Muscle of back (tissue), 11 donors: ENCODE measurements around the gene RNF126. TPM values are rescaled to one million over a fixed set of nuclear protein-coding genes. Genes with fewer than 3 reads are reported as not detected.
A peak's percentile ranks its signal among the peaks of the same experiment; 100 is the strongest.

Experiments used
- DNase-seq, 3 donors: peaks; one replicate each; pipeline versions ENCODE4 v3.0.0 to v3.0.0-alpha.2; 2013
- polyA plus RNA-seq, 10 donors: library from polyadenylated mRNA; unstranded; fragments of 120-200 nt; gene quantifications; one replicate each; pipeline ENCODE4 v1.2.1, GENCODE V29; 2013; ENCODE audit not compliant: insufficient read length in 10 of 10

The RNF126 gene
- polyA plus RNA-seq, 10 donors, result 18.3 to 27.8 (median 21.7) TPM

DNA sequence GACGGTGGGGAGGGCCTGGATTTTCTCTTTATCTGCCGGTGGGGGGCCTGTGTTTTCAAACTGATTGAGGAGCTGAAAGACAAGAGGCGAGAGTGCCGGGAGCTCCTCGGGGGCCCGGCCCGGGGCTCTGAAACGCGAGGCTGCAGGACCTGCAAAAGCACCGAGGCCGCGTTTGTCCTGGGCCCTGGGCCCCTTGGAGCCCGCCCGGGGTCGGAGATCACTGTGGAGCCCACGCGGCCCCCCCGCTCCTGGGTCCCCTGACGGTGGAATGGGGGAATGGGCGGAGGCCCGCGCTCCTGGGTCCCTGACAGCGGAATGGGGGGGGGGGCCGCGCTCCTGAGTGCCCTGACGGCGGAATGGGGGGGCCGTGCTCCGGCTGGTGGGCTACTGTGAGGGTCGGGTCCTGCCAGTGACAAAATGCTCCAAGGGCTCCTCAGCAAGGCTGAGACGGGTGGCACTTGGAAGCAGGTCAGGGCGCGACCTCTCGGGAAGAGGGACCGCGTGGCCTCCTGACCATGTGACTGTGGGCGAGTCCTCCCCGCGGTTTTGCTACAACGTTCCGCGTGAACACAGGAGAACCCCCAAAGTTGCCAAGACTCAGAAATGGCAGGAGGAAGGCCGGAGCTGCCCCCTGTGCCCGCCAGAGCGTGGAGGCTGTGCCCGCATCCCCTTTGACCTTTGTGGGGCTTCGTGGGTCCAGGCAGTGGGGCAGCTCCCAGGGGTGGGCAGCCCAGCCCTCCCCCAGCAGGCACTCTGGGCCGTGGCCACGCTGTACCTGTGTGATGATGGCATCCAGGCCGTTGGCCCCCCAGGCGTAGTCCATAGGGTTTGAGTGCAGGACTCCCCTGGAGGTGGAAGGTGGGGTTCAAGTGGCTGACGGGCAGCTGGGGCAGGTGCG lies 13.9 kb downstream of the RNF126 start:
- no peak for DNase-seq

DNA sequence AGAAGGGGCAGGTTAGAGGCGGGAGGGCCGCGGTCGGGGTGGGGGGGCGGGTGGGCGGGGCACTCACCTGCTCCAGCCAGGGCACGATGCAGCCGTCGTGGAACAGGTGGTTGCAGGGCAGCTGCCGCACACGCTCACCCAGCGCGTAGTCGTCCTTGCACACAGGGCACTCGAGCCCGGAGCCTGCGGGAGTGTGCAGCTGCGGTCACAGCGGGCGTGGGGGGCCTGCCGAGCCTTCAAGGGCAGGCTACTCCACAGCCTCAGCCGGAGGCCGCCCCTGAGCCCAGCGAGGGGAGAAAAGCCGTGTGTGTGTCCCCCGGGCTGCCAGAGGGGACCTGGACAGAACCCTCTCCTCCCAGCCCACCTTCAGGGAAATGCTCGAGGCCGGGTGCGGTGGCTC lies 14.7 kb downstream of the RNF126 start:
- DNase-seq, result no peak

DNA sequence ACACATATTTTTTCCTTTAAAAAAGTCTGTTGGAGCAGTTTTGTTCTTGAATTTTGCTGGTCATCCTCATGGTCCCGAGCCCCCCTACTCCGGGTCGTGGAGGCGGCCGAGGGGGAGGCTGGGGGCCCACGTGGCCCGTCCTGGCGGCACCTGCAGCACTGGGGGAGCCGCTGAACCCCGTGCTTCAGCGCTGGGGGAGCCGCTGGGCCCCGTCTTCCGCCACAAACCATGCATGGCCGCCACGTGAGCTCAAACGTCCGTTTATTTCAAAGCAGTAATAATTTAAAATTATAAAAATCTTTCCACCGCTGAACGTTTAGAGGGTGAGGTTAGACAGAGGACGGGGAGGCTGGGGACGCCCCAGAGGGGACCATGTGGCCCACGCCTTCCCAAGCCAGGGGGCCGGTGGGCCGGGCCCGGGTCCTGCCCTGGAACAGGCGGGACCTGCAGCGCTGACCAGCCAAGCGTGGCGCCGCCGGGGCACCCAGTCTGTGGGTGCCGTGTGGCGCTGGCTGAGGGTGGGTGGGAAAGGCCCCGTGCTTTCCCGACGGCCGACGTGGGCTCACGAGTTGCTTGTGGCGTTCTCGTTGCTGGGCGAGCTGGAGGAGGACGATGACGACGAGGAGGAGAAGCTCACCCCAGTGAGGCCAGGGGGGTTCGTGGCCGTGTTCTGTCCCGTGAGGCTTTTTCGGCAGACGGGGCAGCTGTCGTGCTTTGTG lies 15.3 kb downstream of the RNF126 start:
- no peak for DNase-seq

GRCh38 chr19:646779-647565 lies 16.0 kb downstream of the RNF126 start:
- DNase-seq, result no peak

- DNase-seq, result no peak
Measured at GRCh38 chr19:645912-646778, 16.9 kb downstream of the RNF126 start.

GRCh38 chr19:644789-645188 lies 18.2 kb downstream of the RNF126 start:
- DNase-seq, result no peak

DNA sequence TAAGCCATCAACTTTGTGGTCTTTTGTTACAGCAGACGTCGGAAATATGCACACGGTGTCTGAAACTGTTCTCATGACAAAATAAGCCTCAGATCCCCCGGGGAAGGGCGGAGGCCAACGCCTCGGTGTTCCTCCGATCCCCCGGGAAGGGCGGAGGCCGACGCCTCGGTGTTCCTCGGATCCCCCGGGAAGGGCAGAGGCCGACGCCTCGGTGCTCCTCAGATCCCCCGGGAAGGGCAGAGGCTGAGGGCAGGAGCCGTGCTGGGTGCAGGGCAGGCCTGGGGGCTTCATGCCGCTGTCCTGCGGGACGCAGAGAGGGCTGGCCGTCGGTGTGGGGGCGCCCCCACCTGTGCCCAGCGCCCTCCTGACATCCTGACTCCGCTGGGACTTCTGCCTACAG lies 18.7 kb downstream of the RNF126 start:
- DNase-seq, result no peak

- no peak for DNase-seq
Measured at GRCh38 chr19:643736-644135, 19.3 kb downstream of the RNF126 start.

DNA sequence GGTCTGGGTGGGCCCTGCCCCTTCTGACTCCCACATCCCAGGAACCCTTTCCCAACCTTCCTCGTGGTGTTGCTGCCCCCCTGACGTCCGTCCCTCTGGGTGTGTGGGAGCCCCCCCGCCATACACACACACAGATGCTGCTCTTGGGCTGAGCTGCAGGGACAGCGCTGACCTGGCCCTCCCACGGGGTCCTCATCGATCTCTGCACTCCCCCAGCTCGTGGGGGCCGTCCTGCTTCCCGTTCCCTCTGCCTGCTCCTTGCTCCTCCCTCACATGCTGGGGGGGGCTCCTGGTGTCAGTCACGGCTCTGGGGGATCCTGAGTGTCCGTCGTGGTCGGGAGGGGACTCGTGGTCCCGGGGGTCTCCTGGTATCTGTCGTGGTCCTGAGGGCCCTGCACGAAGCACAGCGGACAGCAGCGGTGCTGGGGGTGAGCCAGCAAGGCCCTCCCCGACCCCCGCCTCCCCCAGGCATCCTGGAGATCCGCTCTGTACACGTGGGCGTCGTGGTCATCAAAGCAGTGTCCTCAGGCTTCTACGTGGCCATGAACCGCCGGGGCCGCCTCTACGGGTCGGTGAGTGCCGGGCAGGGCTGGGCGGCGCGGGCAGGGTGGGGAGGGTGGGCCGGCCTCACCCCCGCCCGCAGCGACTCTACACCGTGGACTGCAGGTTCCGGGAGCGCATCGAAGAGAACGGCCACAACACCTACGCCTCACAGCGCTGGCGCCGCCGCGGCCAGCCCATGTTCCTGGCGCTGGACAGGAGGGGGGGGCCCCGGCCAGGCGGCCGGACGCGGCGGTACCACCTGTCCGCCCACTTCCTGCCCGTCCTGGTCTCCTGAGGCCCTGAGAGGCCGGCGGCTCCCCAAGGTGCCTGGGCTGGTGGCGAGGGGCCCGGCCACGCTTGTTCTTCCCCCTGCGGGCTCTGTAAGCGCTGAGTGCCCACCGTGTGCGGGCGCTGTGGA lies 20.0 kb downstream of the RNF126 start:
- no peak for DNase-seq

GRCh38 chr19:641702-642101 lies 21.3 kb downstream of the RNF126 start:
- no peak for DNase-seq

DNA sequence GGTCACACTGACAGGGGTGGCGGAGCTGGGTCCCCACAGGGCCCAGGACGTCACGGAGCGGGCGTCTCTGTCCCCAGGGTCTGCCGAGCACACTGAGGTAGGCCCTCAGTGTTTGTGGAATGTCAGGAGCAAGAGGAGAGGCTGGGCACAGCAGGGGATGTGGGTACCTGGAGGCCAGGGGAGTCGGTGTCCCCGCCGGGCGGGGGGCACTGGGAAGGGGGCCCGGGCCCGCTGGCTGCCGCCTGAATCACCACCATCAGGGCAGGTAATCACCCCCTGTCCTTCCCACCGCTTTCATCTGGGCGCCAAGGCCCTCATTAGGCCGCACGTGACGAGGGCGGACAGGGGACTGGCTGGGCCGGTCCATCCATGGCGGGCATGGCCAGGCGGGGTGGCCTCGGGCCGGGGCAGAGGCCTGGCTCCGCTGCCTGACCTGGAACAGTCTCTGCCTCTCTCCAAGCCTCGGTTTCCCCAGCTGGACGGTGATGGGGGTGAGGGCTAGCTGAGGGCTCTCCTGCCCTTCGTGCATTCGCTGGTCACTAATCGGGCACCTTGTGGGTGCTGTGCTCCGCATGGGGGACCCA lies 22.3 kb downstream of the RNF126 start:
- no peak for DNase-seq

DNA sequence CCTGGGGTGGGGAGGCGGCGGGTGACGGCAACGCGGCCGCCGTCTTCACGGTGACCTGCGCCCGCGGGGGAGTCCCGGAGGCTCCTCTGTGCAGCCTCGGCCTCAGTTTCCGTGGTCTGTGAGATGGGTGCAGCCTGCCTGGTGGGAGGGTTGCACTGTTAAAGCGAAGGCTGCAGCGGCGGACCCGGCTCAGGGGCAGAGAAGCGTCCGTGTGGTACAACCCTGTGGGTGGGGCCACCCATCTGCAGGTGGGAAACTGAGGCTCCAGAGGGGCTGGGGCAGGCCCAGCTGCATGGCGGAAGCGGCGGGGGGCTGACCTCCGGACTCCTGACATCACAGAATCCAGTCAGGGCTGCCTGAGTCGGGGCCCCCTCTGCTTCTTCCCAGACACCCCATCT lies 22.9 kb downstream of the RNF126 start:
- DNase-seq, result no peak

DNA sequence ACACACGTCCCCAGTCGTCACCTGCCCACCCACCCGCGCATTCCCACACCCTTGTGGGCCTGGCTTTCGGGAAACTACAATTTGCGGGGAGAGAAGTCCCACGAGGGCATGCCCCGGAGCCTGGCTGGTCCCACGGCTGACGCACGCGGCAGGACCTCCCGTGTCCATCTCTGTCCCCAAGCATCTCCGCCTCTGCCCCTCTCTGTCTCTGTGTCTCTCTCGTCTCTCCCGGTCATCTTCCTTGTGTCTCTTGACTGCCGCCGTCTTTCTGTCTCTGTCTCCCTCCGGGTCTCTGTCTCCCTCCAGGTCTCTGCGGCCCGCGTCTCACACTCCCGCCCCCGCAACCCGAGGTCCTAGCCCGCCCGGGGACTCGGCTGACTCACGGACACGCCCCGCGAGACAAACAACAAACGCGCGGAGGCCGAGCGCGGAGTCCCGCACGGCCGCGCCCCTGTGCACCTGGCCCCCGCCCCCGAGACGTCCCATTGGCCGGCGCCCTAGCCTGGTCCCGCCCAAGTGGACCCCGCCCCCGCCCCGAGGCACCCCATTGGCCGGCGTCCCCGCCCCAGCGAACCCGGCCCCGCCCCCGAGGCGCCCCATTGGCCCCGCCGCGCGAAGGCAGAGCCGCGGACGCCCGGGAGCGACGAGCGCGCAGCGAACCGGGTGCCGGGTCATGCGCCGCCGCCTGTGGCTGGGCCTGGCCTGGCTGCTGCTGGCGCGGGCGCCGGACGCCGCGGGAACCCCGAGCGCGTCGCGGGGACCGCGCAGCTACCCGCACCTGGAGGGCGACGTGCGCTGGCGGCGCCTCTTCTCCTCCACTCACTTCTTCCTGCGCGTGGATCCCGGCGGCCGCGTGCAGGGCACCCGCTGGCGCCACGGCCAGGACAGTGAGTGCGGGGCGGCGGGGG lies 23.5 kb downstream of the RNF126 start, which contains the start of gene FGF22:
TSS of gene FGF22 (plus strand) at position 627 of the 908 bp plus-strand sequence. CDS start at position 674, 47 bp downstream.
- DNase-seq, result peak; percentile 78 to 89 (median 83)

DNA sequence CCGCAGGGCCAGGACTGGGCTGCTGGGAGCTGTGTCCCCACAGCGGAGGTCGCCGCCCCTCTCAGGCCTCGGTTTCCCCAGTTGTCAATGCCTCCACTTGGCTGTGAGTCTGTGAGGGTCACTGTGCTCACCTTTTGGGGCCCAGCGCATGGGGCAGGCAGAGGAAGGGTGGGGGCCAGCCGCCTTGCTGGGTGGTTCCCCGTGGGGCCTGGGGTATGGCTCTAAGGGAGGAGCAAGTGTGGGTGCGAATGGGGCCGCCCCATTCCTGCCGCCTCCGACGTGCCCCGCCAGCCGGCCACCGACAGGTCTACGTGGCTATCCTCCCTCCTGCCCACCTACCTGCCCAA lies 24.1 kb downstream of the RNF126 start:
- no peak for DNase-seq

GRCh38 chr19:634975-635652 lies 27.9 kb downstream of the RNF126 start:
- no peak for DNase-seq

- DNase-seq, result no peak
Measured at GRCh38 chr19:633786-634639, 29.0 kb downstream of the RNF126 start.
